ENCODE results near the gene ZCCHC10. TPM values are rescaled to one million over a fixed set of nuclear protein-coding genes. Genes with fewer than 3 reads are reported as not detected.

Gene ZCCHC10
- total and polyA plus RNA-seq, 9 of the 15 experiments (the other 6 are each of a cell fraction or from before 2014, with no cell fraction given): 11.9 to 146 (median 51.8) TPM

DNA sequence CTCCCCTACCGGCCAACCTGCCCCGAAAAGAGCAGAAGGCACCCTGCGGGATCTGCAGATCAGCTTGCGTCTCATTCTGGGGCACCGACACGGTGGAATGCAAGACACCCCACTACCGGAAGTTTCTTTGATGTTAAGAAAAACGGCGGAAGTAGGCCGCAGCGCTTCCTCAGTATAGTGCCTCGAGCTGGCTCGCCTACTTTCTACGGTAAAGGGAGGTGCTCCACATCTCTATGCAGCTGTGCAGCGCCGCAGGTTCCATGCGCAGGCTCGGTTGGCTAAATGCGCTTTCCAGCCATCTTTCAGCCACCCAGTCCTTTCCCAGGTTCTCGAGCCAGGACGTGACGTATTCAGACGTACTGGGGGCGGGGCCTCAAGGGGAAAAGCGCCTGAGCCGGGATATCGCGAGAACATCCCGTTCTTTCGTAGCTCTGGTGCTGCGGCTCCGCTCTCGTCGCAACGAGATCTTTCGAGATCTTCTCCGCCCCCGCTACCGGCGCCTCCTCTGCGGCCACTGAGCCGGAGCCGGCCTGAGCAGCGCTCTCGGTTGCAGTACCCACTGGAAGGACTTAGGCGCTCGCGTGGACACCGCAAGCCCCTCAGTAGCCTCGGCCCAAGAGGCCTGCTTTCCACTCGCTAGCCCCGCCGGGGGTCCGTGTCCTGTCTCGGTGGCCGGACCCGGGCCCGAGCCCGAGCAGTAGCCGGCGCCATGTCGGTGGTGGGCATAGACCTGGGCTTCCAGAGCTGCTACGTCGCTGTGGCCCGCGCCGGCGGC is 25.4 kb upstream of the ZCCHC10 start, which contains the start of gene HSPA4 (continued):
- TF ChIP-seq, protein P1, sequence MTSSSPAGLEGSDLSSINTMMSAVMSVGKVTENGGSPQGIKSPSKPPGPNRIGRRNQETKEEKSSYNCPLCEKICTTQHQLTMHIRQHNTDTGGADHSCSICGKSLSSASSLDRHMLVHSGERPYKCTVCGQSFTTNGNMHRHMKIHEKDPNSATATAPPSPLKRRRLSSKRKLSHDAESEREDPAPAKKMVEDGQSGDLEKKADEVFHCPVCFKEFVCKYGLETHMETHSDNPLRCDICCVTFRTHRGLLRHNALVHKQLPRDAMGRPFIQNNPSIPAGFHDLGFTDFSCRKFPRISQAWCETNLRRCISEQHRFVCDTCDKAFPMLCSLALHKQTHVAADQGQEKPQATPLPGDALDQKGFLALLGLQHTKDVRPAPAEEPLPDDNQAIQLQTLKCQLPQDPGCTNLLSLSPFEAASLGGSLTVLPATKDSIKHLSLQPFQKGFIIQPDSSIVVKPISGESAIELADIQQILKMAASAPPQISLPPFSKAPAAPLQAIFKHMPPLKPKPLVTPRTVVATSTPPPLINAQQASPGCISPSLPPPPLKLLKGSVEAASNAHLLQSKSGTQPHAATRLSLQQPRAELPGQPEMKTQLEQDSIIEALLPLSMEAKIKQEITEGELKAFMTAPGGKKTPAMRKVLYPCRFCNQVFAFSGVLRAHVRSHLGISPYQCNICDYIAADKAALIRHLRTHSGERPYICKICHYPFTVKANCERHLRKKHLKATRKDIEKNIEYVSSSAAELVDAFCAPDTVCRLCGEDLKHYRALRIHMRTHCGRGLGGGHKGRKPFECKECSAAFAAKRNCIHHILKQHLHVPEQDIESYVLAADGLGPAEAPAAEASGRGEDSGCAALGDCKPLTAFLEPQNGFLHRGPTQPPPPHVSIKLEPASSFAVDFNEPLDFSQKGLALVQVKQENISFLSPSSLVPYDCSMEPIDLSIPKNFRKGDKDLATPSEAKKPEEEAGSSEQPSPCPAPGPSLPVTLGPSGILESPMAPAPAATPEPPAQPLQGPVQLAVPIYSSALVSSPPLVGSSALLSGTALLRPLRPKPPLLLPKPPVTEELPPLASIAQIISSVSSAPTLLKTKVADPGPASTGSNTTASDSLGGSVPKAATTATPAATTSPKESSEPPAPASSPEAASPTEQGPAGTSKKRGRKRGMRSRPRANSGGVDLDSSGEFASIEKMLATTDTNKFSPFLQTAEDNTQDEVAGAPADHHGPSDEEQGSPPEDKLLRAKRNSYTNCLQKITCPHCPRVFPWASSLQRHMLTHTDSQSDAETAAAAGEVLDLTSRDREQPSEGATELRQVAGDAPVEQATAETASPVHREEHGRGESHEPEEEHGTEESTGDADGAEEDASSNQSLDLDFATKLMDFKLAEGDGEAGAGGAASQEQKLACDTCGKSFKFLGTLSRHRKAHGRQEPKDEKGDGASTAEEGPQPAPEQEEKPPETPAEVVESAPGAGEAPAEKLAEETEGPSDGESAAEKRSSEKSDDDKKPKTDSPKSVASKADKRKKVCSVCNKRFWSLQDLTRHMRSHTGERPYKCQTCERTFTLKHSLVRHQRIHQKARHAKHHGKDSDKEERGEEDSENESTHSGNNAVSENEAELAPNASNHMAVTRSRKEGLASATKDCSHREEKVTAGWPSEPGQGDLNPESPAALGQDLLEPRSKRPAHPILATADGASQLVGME (CRISPR knock-in tag; IDR thresholded peaks at IDR 0.05): no peak
- TF ChIP-seq ZNF174 (CRISPR knock-in tag; IDR thresholded peaks at IDR 0.05) (no peak), ZNF124 (CRISPR knock-in tag; IDR thresholded peaks at IDR 0.05) (no peak), ELF1 (tag; IDR thresholded peaks at IDR 0.05) (peak; percentile 87), NELFE (IDR thresholded peaks at IDR 0.05; ENCODE audit: insufficient read depth, insufficient read length) (no peak), SMAD2 (IDR thresholded peaks at IDR 0.05; ENCODE audit: low read depth, low read length) (no peak), XRCC4 (IDR thresholded peaks at IDR 0.05; ENCODE audit: extremely low read depth, insufficient read depth, insufficient read length) (no peak), TRIM24 (IDR thresholded peaks at IDR 0.05) (no peak), MAZ (CRISPR knock-in tag; conservative IDR thresholded peaks at IDR 0.05 in 1 of 2, IDR thresholded peaks at IDR 0.05 in 1 of 2) (peak in 1 of 2 experiments; percentile 62; a peak in 2 of 4 replicates), FOXJ2 (tag; IDR thresholded peaks at IDR 0.05) (peak; percentile 53; the same call in 1 of the 2 replicates), MCM2 (IDR thresholded peaks at IDR 0.05; ENCODE audit: low read depth) (no peak), ZSCAN32 (CRISPR knock-in tag; IDR thresholded peaks at IDR 0.05) (no peak)
- TF ChIP-seq, protein P2, sequence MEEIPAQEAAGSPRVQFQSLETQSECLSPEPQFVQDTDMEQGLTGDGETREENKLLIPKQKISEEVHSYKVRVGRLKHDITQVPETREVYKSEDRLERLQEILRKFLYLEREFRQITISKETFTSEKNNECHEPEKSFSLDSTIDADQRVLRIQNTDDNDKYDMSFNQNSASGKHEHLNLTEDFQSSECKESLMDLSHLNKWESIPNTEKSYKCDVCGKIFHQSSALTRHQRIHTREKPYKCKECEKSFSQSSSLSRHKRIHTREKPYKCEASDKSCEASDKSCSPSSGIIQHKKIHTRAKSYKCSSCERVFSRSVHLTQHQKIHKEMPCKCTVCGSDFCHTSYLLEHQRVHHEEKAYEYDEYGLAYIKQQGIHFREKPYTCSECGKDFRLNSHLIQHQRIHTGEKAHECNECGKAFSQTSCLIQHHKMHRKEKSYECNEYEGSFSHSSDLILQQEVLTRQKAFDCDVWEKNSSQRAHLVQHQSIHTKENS (CRISPR knock-in tag; IDR thresholded peaks at IDR 0.05): no peak
- TF ChIP-seq, protein P3, sequence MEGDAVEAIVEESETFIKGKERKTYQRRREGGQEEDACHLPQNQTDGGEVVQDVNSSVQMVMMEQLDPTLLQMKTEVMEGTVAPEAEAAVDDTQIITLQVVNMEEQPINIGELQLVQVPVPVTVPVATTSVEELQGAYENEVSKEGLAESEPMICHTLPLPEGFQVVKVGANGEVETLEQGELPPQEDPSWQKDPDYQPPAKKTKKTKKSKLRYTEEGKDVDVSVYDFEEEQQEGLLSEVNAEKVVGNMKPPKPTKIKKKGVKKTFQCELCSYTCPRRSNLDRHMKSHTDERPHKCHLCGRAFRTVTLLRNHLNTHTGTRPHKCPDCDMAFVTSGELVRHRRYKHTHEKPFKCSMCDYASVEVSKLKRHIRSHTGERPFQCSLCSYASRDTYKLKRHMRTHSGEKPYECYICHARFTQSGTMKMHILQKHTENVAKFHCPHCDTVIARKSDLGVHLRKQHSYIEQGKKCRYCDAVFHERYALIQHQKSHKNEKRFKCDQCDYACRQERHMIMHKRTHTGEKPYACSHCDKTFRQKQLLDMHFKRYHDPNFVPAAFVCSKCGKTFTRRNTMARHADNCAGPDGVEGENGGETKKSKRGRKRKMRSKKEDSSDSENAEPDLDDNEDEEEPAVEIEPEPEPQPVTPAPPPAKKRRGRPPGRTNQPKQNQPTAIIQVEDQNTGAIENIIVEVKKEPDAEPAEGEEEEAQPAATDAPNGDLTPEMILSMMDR (IDR thresholded peaks at IDR 0.05 in 2 of 3, conservative IDR thresholded peaks at IDR 0.05 in 1 of 3; ENCODE audit: insufficient read depth in 2 of 3, low read depth in 1 of 3, low read length in 3 of 3): peak in 1 of 3 experiments; percentile 21; a peak in 2 of 6 replicates
- TF ChIP-seq, protein P4, sequence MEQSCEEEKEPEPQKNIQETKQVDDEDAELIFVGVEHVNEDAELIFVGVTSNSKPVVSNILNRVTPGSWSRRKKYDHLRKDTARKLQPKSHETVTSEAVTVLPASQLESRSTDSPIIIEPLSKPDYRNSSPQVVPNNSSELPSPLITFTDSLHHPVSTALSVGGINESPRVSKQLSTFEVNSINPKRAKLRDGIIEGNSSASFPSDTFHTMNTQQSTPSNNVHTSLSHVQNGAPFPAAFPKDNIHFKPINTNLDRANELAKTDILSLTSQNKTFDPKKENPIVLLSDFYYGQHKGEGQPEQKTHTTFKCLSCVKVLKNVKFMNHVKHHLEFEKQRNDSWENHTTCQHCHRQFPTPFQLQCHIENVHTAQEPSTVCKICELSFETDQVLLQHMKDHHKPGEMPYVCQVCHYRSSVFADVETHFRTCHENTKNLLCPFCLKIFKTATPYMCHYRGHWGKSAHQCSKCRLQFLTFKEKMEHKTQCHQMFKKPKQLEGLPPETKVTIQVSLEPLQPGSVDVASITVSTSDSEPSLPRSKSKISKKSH (CRISPR knock-in tag; IDR thresholded peaks at IDR 0.05): no peak
- TF ChIP-seq, protein P5, sequence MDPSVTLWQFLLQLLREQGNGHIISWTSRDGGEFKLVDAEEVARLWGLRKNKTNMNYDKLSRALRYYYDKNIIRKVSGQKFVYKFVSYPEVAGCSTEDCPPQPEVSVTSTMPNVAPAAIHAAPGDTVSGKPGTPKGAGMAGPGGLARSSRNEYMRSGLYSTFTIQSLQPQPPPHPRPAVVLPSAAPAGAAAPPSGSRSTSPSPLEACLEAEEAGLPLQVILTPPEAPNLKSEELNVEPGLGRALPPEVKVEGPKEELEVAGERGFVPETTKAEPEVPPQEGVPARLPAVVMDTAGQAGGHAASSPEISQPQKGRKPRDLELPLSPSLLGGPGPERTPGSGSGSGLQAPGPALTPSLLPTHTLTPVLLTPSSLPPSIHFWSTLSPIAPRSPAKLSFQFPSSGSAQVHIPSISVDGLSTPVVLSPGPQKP (CRISPR knock-in tag; IDR thresholded peaks at IDR 0.05): no peak
